NCI-H1436 (cell line): ENCODE results near the gene CSNK1G1.
"Not testable (repeated sequence)": the region's sequence is repeated elsewhere in the genome, so short reads cannot be mapped to it uniquely, and the experiment has no call there.

Experiments used
- DNase-seq: peaks from one replicate; lab custom pipeline; 2025; lab: John Stamatoyannopoulos, UW

The CSNK1G1 gene

DNA sequence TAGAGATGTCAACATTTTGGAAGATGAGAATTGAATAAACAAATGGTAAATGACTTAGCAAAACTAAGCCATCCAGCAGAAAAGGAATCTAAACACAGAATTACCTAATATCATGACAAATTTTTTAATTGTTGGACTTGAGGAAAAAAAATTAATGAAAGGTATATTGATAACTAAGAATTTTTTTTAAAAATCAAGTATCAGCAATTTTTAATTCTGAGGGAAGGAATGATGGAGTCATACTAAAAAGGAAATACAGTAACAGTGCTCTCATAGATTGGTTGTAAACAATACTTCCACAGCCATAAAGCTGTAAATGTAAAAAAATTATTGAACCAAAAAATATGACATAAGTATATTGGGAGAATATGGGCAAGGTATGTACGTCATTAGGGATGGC is 68.0 kb downstream of the CSNK1G1 start:
- DNase-seq = no peak

DNA sequence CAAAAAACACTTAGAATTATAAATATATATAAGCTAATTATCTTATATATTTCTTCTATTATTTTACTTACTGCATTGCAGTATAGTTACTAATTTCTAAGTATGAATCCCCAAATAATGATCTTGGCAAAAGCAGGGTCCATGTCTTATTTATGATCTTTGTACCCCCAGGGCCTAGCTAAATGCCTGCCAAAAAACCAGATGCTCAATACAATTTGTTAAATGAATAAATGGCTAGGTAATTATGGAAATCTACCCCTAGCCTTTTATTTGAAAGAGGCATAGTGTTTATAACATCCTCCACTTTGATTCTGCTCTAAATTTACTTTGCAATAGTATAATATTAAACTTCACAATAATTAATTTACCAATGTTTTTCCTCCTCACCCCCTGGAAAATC is 69.5 kb downstream of the CSNK1G1 start:
- peak; percentile 43 for DNase-seq

DNA sequence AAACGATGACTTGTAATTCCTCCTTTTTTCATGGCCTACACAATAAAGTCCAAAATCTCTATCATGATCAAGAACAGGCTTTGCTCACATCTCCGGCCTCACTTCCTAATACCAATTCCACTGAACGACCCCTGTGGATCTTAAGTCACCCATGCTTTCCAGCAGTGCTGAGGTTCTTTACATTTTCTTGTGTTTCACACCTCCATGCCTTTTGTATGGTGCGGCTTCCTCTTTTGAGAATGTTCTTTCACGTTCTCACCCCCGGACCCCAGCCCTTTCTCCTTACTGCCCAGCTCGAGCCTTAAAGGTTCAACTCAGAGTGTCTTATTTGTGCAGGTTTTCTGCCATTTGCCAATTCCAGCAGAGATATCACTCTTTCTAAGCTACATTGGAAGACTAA is 70.1 kb downstream of the CSNK1G1 start:
- DNase-seq = no peak

DNA sequence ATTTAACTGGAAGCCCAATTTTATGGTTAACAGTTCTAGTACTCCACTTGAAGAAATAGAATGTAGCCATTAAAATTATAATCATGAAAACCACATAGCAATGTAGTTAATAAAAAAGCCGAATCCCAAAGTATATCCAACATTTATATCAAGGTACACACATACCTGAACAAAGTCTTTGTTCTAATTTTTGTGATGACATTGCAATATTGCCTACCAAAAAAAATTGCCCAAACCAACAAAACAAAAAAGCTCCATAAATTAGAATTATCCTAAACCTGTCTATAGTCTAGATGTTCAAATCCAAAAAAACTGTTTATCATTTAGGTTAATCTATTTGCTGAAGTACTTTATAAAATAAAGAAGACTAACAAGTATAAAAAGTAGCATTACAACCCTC is 70.8 kb downstream of the CSNK1G1 start:
- DNase-seq = no peak

DNA sequence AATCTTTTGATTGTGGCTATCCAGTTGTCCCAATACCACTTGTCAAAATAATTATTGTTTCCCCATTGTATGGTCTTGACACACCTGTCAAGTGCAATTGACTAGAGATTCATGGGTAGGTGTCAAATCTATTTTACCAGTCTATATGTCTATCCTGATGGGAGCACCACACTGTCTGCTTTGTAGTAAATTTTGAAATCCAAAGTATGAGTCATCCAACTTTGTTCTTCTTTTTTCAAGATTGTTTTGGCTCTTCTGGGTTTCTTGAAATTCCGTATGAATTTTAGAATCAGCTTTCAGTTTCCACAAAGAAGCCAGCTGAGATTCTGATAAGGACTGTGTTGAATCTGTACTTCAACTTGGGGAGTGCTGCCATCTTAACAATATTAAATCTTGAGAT is 71.9 kb downstream of the CSNK1G1 start:
- no peak for DNase-seq

DNA sequence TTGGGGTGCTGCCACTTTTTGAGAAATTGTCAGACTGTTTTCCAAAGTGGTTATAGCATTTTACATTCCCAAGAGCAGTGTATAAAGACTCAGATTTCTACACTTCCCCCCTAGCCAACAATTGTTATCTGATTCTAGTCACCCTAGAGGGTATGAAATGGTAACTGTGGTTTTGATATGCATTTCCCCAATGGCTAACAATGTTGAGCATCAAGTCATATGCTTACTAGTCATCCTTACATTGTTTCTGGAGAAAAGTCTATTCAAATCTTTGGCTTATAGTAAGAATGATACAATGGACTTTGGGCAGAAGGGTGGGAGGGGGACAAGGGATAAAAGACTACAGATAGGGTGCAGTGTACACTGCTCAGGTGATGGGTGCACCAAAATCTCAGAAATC is 73.3 kb downstream of the CSNK1G1 start:
- no peak for DNase-seq

DNA sequence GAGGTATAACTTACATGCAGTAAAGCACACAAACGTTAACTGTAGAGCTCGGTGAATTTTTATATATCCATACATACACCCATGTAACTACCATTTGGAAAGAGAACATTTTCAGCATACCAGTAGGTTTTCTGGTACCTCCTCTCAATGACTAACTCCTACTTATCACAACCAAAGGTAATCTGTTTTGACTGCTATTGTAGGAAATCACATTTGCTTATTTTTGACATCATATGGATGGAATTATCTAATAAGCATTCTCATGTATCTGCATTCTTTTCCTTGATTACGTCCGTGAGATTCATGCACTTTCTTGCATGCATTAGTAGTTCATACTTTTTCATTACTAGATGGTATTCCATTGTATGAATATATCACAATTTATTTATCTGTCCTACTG is 76.8 kb downstream of the CSNK1G1 start:
- no peak for DNase-seq

DNA sequence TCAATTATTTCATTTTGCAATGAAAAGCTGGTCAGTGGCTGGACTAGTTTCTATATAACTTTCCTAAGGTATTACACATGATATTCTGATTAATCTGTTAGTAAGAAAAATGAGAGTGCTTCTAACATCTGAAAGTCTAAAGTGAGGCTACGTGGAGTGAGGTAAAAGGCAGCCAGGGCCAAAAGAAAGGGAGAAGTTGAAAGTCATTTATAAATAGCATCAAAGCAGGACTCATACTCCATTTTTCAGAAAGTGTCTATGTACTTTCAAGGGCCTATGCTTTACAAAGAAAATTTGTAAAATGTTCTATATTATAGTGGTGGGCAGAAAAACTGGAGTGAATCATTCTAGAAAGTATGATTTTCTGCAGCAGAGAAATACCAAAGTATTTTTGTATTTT is 80.0 kb downstream of the CSNK1G1 start:
- DNase-seq = no peak

DNA sequence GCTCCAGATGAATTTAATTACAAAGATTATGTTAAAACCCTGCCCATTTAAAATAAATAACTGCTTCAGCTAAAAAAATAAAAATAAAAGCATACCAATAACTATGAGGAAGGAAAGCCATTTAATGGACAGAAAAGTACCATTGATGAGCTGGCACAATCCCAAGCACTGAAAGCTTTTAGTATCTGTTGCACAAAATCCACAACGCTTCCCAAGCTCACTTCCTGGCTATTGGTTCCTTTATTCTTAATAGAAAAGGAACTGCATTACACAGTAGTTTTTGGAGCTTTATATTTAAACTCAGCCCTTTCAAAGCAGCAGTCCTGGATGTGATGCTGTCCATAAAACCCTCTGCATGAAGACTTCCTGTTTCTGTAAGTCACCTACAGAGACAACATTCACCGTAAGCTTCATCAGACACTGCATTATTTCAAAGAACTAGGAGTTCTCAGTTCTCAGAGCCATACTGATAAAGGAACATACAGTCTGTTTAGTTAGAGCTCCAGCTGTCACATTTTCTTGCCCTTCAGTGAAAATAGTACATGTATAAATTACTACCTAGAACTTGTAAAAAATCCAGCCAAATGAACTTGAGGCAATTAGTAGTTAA is 81.5 kb downstream of the CSNK1G1 start:
- no peak for DNase-seq

DNA sequence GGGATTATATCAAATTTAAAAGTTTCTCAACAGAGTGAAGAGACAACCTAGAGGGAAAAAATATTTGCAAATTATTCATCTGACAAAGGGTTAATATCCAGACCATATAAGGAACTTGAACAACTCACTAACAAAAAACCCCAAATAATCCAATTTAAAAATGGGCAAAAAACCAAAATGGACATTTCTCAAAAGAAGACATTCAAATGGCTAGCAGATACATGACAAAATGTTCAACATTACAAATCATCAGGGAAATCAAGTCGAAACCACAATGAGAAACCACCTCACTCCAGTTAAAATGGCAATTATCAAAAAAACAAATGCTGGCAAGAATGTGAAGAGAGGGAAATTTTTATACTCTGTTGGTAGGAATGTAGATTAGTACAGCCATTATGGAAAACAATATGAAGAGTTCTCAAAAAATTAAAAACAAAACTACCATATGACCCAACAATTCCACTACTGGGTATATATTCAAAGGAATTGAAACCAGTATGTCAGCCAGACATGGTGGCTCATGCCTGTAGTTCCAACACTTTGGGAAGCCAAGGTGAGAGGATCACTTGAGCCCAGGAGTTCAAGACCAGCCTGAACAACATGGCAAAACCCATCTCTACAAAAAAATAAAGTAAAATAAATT is 88.5 kb downstream of the CSNK1G1 start:
- DNase-seq = no peak

DNA sequence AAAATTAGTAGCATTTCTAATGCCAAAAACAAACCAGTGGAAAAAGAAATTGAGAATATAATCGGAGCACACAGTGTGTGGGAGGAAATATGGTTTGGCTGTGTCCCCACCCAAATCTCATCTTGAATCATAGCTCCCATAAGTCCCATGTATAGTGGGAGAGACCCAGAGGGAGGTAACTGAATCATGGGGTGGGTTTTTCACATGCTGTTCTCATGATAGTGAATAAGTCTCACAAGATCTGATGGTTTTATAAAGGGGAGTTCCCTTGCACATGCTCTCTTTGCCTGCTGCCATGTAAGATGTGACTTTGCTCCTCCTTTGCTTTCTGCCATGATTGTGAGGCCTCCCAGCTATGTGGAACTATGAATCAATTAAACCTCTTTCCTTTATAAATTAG is 90.8 kb downstream of the CSNK1G1 start:
- DNase-seq = not testable (repeated sequence)

DNA sequence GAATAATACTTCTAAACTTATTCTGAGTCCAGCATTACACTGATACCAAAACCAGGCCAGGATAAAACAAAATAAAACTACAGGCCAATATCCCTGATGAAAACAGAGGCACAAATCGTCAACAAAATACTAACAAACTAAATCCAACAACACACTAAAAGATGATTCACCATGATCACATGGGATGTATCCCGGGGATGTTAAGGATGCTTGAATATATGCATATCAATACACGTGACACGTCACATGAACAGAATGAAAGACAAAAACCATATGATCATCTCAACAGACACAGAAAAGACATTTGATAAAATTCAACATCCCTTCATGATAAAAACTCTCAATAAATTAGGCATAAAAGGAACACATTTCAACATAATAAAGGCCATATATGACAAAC is 91.5 kb downstream of the CSNK1G1 start:
- no peak for DNase-seq

DNA sequence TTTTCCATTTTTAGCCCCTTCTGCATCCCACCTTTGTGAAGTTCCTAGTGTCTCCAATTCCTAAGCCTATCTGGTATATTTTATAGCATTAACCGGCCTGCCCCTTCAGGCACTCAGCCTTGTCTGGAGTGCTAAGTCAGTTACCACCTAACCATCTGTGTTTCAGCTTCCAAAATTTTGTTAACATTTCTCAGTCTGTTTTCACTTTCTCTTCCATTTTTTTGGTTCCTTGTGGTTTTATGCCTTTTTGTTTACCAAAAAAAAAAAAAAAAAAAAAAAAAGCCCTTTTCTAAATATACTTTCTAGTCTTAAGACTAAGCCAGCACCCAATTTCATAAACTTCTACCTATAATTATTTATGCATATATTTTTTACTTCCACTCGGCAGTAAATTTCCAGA is 92.4 kb downstream of the CSNK1G1 start:
- no peak for DNase-seq

DNA sequence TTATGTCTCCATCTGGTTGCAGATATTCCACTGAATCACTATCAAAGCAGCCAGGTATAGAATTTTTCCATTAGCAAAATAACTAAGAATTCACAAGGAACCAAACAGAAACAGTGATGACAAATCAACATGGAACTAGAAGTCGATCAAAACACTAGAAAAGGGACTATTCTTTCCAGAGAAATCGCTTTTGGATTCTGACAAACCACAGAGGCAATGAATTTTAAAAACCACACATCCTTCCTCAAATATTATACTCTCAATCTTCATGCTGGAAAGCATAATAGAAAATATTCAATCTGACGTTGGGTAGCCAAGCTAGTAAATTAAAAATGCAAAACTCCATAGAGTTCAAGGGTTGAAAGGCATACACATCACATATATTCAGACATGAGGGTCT is 99.9 kb downstream of the CSNK1G1 start:
- DNase-seq = no peak

DNA sequence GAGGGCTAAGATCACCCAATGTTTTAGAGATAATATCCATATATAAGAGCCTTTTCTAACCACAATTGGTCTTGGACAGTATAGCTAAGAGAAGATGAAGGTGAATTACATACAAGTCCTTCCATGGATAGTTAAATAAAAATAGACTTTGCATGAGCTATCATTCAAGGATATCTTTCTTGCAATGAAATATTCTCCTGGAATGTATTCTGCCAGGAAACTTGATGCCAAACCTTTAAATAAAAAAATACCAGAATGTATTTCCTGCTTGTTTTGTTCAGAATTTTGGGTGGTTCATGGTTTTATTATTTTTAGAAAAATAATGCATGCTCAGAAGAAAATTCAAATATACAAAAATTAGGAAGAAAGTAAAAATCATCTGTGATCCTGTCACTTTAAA is 104.3 kb downstream of the CSNK1G1 start:
- DNase-seq = no peak

DNA sequence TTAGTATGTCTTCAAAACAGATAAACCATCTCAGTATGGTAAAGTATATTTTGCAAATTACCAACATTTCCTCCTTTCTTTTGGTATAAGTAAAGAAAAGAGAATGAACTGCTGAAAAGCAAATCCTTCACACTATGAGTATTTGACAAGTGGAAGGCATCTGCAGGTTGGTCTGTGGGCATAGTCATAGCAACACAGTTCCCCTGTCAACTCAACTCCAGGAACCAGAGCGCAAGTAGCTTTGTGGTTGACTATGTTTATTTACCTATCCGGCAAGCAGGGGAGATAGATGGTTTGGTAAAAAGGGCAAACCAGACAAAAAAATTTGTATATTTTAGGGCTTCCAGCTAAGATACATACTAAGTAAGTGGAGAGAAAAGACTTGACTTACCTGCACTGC is 104.9 kb downstream of the CSNK1G1 start:
- no peak for DNase-seq

DNA sequence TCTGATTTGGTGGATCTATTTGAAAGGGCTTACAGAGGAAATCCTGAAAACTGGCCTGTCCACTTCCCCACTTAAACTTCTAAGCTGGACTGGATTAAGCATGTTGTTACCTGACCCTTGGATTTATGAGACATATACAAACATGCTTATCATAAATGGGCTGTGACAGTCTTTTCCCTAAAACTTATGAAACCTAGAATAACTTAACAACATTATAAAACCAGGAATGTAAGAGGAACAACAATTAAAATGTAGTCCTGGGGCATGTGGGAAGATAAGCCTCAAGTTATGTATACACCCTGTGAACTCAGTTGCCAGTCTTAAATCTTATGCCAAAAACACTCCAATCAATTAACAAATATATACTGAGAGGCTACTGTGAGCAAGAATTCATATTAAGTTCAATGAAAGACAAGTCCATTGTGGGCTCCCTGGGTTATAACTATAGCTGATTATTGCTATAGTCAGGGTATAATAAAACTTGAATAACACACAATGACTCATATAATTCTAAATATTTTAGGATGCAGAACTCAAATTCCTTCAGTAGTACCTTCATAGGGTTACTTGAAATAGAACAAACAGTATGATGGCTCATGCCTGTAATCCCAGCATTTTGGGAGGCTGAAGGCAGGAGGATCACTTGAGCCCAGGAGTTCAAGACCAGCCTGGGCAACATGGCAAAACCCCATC is 105.9 kb downstream of the CSNK1G1 start:
- no peak for DNase-seq

DNA sequence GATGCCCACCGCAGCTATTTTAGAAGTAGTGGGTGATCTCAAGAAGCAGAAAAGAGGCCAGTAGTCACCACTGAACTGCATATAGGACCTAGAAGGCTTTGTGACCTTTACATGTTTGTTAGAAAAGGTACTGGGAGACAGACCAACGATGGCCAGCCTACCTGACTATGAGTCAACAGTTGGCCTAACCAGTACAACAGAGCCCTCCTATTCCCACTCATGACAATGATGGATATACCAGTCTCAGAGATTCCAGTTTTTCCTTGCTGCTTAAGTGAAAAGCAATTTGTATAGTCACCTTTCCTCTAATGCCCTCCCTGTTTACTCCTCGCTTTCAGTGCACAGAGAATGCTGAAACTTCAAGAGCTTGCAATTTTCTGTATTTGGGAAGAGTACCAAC is 106.6 kb downstream of the CSNK1G1 start:
- no peak for DNase-seq

DNA sequence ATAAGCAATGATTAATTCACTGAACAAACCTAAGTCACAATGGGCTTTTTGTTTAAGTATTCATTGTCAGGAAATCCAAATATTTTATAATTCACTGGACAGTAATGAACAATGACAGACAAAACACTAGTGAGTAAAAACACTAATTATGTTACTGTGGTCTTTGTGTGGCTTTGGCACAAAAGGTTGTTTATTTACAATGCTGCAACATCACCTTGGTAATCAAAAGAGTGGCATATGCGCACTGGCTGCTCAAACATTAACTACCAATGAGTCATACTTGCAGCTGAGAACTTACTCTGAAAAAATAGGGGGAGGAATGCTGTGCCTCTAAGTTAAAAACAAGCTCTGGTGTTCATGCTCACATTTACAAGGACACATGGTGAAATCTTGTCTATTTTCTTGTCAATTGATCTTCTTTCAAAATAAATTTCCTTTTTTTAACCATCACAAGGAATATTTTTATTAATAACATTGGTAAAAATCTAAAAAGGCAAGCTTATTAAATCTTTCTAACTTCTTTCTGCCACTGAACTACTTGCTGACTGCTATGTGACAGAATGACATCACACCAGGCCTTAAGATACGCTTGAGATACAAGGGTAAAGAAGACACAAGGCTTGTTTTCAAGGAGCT is 107.9 kb downstream of the CSNK1G1 start:
- peak; percentile 70 for DNase-seq

DNA sequence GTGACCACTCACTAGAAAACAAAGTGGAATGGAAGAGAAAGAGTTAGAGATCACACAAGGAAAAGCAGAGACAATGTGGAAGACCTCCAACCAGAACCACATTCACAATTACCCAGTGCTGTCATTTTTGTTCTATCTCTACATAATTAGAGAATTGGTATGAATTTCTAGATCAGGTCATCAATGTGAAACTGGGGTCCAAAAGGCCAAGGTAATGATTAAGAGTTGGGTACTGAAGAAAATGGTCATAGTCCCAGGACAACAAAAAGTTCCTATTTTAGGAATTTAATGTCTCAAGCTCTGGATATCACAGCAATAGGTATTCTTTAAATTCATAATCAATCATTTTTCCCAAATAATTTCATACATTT is 108.5 kb downstream of the CSNK1G1 start:
- no peak for DNase-seq

DNA sequence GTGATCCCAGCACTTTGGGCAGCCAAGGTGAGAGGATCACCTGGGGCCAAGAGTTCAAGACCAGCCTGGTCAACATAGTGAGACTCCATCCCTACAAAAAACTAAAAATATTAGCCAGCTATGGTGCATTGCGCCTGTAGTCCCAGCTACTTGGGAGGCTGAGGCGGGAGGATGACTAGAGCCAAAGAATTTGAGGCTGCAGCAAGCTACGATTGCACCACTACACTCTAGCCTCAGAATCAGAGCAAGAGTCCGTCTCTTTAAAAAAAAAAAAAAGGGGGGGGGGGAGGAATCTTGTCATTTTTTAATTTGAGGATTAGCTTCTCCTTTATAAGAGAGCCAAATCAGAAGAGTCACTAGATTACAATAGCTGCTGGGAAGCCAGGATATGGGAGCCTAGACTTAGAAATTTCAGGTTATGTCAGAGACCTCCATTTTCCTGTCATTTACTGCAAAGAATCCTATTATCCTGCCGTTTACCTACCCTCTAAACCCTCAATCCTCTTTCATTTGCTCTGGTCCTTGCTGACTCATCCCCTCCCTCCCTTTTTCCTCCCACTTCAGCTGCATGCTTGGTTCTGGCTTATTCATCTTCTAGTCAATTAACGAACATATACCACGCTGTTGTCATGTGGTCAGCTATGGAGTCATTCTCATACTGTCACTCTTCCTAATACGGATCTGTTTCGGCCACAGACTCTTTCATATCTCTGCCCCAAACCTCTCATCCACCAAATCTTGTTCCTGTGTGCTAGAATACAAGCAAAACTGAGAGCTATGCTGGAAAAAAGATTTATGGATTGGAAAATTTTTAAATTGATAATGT is 109.4 kb downstream of the CSNK1G1 start:
- DNase-seq = peak; percentile 23

DNA sequence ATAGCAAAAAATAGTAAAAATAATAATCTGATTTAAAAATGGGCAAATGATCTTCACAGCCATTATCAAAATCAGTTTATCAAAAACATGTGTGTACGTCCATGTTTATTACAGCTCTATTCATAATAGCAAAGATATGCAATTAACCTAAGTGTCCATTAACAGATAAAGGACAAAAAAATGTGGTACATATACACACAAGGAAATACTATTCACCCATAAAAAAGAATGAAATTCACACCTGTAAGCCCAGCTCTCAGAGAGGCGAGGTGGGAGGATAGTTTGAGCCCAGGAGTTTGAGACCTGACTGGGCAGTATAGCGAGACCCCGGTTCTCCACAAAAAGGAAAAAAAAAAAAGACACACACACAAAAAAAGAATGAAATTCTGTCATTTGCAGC is 110.6 kb downstream of the CSNK1G1 start:
- no peak for DNase-seq
